Ovary (tissue), 9 donors: ENCODE results near the gene SCTR. TPM values are rescaled to one million over a fixed set of nuclear protein-coding genes. Genes with fewer than 3 reads are reported as not detected.

ENCODE experiments used
- DNase-seq, 5 donors: peaks; one replicate each; pipeline ENCODE4 v3.0.0-alpha.2; 2019 to 2020
- H3K27ac ChIP-seq, 2 donors: fragments of 200-600 bp; one replicate each; pipeline versions ENCODE4 v1.5.1 to v1.8.0; 2019 to 2022
- H3K27me3 ChIP-seq: fragments of 200-600 bp; one replicate; pipeline ENCODE4 v1.8.0; 2022
- H3K36me3 ChIP-seq: fragments of 200-600 bp; sonication (generic); one replicate; pipeline ENCODE4 v1.5.1; 2019
- H3K4me1 ChIP-seq: one replicate; pipeline ENCODE4 v1.8.1; 2013; ENCODE audit warnings: mild to moderate bottlenecking, moderate library complexity; ENCODE audit not compliant: insufficient read depth
- H3K4me3 ChIP-seq: fragments of 200-600 bp; sonication (generic); one replicate; pipeline ENCODE4 v1.5.1; 2017
- H3K9me3 ChIP-seq, 2 donors: fragments of 200-600 bp in 1 of 2; sonication (generic) in 1 of 2; one replicate each; pipeline versions ENCODE4 v1.5.1 to v1.8.1; 2013 to 2019; ENCODE audit warnings: mild to moderate bottlenecking in 1 of 2, moderate library complexity in 1 of 2
- EP300 ChIP-seq: sonication (generic); formaldehyde crosslinking; IDR thresholded peaks from one replicate; pipeline ENCODE4 v1.6.1; 2017; ENCODE audit warnings: antibody characterized with exemption
- POLR2A ChIP-seq: fragments of 450-650 bp; IDR thresholded peaks from one replicate; pipeline ENCODE4 v1.6.1; 2017; ENCODE audit warnings: antibody characterized with exemption, mild to moderate bottlenecking, moderate library complexity
- WGBS, 3 donors: extraction: QIAGEN DNeasy Blood & Tissue Kit in 1 of 3; methylation state at CpG; one replicate each; pipeline versions ENCODE4 v1.1.5 to v1.1.7; 2013 to 2017; 5-methylcytosine and 5-hydroxymethylcytosine counted together
- intact Hi-C, 4 donors: fragments of 100-400 bp; cut with DNase I; formaldehyde crosslinking; loops; one replicate each; pipeline versions ENCODE4 v1.11.0 to v1.15.1; 2022 to 2023
- polyA plus RNA-seq, 2 donors: library from polyadenylated mRNA; stranded (reverse); fragments of 200-250 nt in 1 of 2; fragments of 350-450 nt in 1 of 2; fragmentation: Illumina TruSeq in 1 of 2; extraction: RNeasy Lipid Tissue Mini Kit (QIAGEN cat#74804) in 1 of 2; gene quantifications; one replicate each; pipeline ENCODE4 v1.2.3, GENCODE V29; 2013 to 2014
- total RNA-seq, 7 donors: library from RNA; depleted of rRNA in 2 of 7; stranded (reverse); fragments of >200 nt in 2 of 7; fragmentation: NEBNext Ultra II Directional in 3 of 7; extraction: Animal tissue kit (Norgen Biotek cat#: 25700) in 3 of 7; gene quantifications; one replicate each; pipeline versions ENCODE4 v1.1.0 to v1.2.4, GENCODE V29; 2016 to 2023
- TF ChIP-seq, protein P1 (sequence below), 3 donors: fragments of 450-650 bp in 2 of 3; fragments of 200-600 bp in 1 of 3; IDR thresholded peaks; one replicate each; pipeline versions ENCODE4 v1.5.1 to v1.8.0; 2016 to 2022; ENCODE audit warnings: antibody characterized with exemption in 3 of 3, mild to moderate bottlenecking in 1 of 3
- donor health status: DM: no; HTN: no; CAD: no; lungs with moderate emphysema.
- donor health status: DM: no; HTN: no; CAD: no.
- donor health status: Bipolar disorder and iron deficiency.
- donor health status: DM: yes; HTN: yes; CAD: no.
- donor health status: DM: no; HTN: no; CAD: no.
- donor health status: DM: yes; HTN: yes; CAD: no.

The SCTR gene
- total and polyA plus RNA-seq, 9 donors = 0.23 to 14.1 (median 0.84) TPM; not detected in 5

GRCh38 chr2:119425620-119426395 is 98.5 kb downstream of the SCTR start:
- no peak overlapping the region for H3K4me3 ChIP-seq
- DNase-seq = no peak
- peak overlapping the region in 1 of 2 donors; percentile 63 for H3K27ac ChIP-seq
- intact Hi-C loops = no loop called here
- H3K4me1 ChIP-seq = peaks cover 29% of the 10 kb centered on the region
- WGBS, 3 donors = 71 to 76% (median 73%) methylated on average over 7 of the region's 7 CpGs
- TF ChIP-seq POLR2A (no peak), EP300 (no peak)
- TF ChIP-seq, protein P1, sequence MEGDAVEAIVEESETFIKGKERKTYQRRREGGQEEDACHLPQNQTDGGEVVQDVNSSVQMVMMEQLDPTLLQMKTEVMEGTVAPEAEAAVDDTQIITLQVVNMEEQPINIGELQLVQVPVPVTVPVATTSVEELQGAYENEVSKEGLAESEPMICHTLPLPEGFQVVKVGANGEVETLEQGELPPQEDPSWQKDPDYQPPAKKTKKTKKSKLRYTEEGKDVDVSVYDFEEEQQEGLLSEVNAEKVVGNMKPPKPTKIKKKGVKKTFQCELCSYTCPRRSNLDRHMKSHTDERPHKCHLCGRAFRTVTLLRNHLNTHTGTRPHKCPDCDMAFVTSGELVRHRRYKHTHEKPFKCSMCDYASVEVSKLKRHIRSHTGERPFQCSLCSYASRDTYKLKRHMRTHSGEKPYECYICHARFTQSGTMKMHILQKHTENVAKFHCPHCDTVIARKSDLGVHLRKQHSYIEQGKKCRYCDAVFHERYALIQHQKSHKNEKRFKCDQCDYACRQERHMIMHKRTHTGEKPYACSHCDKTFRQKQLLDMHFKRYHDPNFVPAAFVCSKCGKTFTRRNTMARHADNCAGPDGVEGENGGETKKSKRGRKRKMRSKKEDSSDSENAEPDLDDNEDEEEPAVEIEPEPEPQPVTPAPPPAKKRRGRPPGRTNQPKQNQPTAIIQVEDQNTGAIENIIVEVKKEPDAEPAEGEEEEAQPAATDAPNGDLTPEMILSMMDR (IDR thresholded peaks at IDR 0.05) = no peak
- H3K9me3 ChIP-seq = no peaks in the 10 kb centered on the region
- H3K27me3 ChIP-seq = no peaks in the 10 kb centered on the region
- H3K36me3 ChIP-seq = no peaks in the 10 kb centered on the region

- intact Hi-C loops = no loop called here
- TF ChIP-seq EP300 (no peak), POLR2A (no peak)
- TF ChIP-seq, protein P1 (IDR thresholded peaks at IDR 0.05) = no peak
- no peak overlapping the region for H3K27ac ChIP-seq
These were observed 99.2 kb downstream of the SCTR start for GRCh38 chr2:119425119-119425405.

GRCh38 chr2:119424284-119425118 is 99.8 kb downstream of the SCTR start:
- 88 to 95% (median 91%) methylated on average over 10 of the region's 10 CpGs for WGBS, 3 donors
- intact Hi-C loops = no loop called here
- TF ChIP-seq POLR2A (no peak), EP300 (no peak)
- TF ChIP-seq, protein P1 (IDR thresholded peaks at IDR 0.05) = no peak

More at GRCh38 chr2:119425119-119425405, 99.2 kb downstream of the SCTR start:
- 94 to 100% (median 98%) methylated on average over 1 of the region's 1 CpG for WGBS, 3 donors
- no peaks in the 10 kb centered on the region for H3K27me3 ChIP-seq
- H3K36me3 ChIP-seq = no peaks in the 10 kb centered on the region
- no peak for DNase-seq
- H3K9me3 ChIP-seq = no peaks in the 10 kb centered on the region
- peaks cover 28% of the 10 kb centered on the region for H3K4me1 ChIP-seq
- H3K4me3 ChIP-seq = no peak overlapping the region

DNA sequence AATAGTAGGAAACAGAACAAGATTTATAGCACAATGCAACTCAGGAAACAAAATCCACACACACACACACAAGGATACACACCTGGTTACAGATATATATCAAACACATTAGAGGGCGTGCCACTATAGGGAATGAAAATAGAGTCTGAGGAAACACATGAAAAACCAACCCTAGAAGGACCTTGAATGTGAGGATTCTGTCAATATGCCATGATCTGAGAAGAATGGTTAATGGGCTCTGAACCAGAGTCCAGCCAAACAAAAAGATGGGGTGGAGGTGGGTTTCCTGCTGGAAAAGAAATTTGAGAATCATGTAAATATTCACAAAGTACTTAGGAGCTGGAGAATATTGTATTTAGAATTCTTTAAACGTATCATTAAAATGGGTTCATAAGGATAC is 100.5 kb downstream of the SCTR start:
- no peak for TF ChIP-seq EP300
- TF ChIP-seq, protein P1 (IDR thresholded peaks at IDR 0.05) = no peak
- no peak for TF ChIP-seq POLR2A
- intact Hi-C loops = no loop called here
- 82 to 86% (median 84%) methylated on average over 2 of the region's 2 CpGs for WGBS, 3 donors

More at GRCh38 chr2:119424284-119425118, 99.8 kb downstream of the SCTR start:
- Histone ChIP-seq H3K27me3 (no peaks in the 10 kb centered on the region), H3K36me3 (no peaks in the 10 kb centered on the region), H3K4me3 (no peak overlapping the region), H3K27ac (no peak overlapping the region), H3K4me1 (peaks cover 26% of the 10 kb centered on the region), H3K9me3 (no peaks in the 10 kb centered on the region)
- no peak for DNase-seq

More for the DNA sequence above, 100.5 kb downstream of the SCTR start:
- Histone ChIP-seq H3K27ac (no peak overlapping the region), H3K4me1 (peaks cover 21% of the 10 kb centered on the region), H3K4me3 (no peak overlapping the region), H3K36me3 (no peaks in the 10 kb centered on the region), H3K9me3 (no peaks in the 10 kb centered on the region), H3K27me3 (no peaks in the 10 kb centered on the region)
- no peak for DNase-seq
